Measurements from ENCODE around the gene SLC44A2.
"Not testable (repeated sequence)": the region's sequence is repeated elsewhere in the genome, so short reads cannot be mapped to it uniquely, and the experiment has no call there.

Gene SLC44A2

DNA sequence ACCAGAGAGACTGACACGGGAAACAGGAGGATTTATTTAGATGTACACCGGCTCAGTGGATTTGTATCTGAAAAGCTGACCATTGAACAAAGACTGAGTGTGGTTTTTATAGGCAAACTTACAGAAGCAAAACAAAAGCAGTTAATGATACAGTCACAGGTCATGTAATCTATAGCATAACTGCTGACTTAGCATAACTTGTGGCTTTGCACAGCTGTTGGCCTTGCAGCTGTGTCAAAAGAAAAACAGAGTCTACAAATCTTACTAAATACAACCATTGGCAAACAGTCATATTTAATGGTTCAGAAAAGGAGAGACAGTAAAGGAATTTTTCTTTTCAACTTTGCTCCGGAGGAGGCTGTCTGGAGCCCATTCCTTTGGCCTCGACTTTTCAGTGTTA lies 26.5 kb downstream of the SLC44A2 start:
- no peak for DNase-seq (ENCODE audit: low spot score)

DNA sequence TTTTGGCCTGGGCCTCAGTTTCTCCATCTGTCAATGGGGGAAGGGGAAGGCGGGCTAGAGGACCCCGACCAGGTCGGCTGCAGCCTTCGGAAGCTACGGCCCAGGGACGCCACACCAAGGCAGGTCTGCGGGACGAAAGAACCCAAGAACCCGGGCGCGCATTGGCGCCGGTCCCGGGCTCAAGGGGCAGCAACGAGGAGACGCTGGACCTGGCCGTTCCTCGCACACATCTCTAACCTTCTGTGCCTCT lies 28.1 kb downstream of the SLC44A2 start:
- DNase-seq (ENCODE audit: low spot score), result no peak

DNA sequence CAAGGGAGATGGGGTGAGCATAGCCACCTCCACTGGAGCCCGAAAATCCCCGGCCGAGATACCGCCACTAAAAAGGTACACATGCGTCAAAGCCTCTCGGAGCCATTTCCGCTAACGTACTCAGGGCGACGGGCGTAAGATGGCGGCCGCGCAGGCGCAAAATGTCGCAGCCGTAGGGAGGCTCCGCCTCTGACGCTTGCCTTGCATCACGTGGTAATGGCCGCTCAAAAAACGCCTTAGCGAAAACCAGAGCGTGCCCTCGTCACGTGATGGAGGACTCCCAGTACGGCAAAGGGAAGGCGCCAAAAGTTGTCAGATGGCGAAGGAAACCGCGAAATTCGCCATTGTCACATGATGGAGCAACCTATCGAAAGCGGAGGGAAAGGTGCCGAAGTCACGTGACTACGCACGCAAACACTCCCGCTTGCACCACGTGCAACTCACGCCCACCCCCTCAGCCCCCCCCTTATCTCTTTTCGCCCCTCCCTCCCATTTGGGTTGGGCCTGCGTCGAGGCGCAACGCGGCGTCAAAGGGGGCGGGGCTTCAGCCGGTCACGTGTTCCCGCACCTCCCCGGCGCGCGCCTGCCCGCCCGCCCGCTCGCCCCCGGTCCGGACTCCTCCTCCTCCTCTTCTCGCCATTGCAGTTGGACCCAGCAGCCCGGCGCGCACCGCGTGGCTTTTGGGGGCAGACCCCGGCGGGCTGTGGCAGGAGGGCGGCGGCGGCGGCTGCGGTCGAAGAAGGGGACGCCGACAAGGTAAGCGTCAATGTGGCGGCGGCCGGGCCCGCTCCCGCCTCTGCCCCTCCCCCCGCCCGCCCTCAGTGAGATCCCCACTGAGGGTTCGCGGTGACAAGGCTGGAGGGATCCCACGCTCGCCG lies 28.6 kb downstream of the SLC44A2 start, which contains the start of gene ILF3:
TSS of gene ILF3 (plus strand) at position 615 of the 878 bp plus-strand sequence. CDS start 16,260 bp downstream, outside the sequence.
- peak; percentile 100 for DNase-seq (ENCODE audit: low spot score)

DNA sequence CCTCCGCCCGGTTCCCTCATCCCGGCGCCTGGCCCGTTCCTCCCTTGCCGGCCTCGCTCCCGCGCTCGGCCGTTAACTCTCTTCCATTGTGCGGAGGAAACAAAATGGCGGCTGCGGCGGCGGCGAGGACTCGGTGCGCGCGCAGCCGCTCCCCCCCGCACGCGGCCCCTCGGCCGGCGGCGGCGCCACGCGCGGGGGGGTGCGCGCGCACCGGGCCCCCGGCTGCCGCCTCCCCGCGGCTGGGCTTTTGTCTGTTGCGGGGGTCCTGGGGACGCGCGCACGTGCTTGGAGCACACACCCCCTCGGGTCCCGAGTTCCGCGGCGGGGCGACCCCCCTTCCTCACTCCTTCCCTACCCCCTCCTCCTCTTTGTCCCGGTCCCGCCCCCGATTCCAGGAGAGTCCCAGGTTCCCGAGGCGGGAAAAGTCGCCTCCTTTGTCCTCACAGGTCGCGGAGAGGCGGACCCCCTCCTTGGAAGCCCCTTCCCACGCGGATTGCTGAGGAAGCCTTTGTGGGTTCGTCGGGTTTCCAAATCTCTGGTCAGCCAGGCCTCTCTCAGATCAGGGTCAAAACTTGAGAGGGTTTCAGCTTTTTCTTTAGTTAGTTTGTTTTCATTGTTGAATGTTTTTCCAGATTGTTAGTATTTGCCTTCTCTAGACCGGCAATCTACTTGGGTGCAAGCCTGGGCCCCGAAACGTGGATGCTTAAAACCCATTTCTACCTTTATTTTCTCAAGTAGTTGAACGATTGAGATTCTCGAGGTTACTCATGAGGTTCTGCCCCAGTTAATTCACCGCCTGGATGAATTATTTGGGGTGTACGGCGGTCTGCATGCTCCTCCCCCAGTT lies 29.5 kb downstream of the SLC44A2 start:
- peak; percentile 51 for DNase-seq (ENCODE audit: low spot score)

DNA sequence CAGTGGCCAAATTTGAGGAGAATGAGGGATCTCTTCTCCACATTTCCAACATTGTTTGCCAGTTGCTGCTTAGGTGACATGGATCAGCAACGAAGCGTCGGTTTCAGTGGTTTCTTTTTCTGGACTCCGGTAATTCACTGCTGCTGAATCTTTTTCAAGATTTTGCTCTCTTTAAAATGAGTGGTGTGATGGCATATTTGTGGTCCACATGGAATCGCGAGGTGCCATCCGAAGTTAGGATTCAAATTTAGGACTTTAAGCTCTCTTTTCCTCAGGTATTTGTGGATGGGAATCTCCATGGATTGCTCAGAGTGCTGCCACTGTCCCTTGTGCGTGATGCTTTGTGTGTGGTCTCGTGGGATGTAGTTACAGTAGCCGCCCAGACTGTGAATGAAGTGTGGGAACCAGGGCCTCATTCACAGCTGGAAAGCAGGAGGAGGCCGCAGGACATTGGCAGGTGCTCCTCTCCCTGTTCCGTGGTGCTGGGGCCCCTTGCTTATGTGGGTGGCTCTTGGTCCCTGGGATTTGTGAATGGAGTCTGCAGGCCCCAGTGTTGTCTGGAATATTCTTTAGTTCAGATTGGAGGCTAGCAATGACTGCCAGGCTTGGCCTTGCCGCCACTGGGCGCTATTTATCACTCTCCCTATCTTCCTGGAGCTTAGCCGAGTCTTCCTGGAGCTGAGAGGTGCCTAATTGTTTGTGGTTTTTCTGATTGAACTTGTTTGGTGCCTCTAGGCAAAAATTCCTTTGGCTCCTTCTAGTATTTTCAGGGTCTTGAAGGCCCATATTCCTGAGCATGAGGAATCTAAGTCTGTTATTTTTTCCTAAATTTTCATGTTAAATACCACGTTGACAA lies 30.3 kb downstream of the SLC44A2 start:
- DNase-seq (ENCODE audit: low spot score), result no peak

DNA sequence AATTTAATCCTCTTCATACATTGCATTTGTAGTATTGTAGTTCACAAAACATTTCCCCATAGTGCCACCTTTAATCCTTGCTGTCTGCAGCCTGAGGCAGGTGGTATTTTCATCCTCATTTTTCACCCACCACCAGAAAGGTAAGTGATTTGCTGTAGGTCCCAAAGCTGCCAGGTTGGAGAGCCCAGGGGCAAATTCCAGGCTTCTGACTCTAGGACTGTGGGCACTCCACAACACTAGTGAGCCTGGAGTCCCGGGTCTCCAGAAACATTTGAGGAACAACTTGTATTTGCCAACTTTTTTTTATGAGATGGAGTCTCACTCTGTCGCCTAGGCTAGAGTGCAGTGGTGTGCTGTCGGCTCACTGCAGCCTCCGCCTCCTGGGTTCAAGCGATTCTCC lies 35.0 kb downstream of the SLC44A2 start:
- no peak for DNase-seq (ENCODE audit: low spot score)

DNA sequence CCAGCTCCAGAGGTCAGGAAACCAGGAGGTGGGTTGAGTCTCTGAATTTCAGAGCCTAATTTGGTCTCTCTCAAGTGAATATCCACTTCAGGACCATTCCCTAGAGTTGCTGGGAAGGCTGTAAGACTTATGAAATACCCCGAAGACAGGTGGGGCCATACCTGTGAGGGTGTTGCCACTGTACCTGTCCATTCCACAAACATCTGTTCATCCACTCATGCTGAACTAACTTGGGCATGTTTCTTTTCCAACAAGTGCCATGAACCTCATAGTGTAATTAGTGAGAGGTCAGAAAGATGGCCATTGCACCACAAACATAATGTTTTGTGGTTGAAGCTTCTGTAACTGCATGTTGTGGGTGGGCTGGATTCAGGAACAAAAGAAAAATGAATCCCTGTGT lies 36.6 kb downstream of the SLC44A2 start:
- no peak for DNase-seq (ENCODE audit: low spot score)

DNA sequence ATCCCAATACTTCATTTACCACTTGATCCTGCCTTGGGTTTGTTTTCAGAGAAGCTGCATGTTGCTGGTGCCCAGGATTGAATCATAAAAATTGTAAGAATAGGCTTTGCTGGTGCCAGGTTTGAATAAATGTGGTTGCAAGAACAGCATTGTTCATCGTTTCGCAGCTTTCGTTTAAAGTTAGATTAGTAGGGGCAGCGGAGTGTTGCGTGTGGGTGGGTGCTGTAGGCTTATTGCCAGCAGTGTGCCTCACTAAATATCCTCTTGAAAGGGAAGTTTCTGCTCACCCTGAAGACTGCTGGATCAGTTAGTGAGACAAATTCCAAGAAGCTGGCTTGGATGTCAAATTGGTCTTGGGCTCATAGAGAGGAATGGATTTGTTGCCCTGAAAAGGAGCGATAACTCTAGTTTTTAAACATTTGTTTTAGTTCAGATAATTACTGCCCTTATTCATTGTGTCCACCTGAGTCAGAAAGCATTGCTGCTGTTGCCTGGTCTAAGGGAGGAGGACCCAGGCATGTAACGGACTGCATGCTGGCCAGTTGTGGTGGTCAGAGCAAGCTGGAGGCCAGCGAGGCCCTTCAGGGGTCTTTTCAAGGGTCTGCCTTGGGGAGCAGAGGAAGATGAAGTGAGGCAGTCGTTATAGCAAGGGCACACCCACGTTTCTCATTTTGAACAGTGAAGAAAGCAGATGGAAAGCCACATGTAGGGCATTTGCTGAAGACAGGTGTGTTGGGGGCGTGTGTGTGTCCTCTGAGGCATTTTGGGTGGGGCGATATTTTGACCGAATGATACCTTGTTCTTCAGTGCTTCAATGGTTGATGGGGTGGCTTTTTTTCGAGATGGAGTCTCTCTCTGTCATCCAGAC lies 37.3 kb downstream of the SLC44A2 start:
- DNase-seq (ENCODE audit: low spot score), result no peak

DNA sequence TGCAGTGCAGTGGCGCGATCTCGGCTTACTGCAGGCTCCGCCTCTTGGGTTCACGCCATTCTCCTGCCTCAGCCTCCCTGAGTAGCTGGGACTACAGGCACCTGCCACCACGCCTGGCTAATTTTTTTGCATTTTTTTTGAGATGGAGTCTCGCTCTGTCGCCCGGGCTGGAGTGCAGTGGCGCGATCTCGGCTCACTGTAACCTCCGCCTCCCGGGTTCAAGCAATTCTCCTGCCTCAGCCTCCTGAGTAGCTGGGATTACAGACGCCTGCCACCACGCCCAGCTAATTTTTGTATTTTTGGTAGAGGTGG lies 37.9 kb downstream of the SLC44A2 start:
- DNase-seq (ENCODE audit: low spot score), result not testable (repeated sequence)

DNA sequence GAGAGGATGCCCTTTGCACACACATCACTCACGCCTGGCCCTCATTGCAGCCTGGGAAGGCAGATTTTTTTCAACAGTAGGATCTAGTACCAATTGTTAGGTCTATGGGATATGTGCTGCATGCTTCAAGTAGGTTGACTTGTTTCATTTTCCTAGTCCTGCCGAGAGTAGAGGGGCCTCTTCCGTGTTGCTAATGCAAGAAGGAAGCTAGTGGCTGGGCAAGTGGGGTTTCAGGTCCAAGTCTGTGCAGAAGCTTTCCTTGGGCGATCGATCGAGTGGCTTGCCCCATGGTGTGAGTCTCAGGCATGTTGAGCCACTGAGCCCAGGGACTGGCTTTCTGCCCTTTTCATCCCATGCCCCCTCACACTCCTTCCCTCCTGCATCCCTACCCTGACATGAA lies 42.5 kb downstream of the SLC44A2 start:
- DNase-seq (ENCODE audit: low spot score), result no peak

DNA sequence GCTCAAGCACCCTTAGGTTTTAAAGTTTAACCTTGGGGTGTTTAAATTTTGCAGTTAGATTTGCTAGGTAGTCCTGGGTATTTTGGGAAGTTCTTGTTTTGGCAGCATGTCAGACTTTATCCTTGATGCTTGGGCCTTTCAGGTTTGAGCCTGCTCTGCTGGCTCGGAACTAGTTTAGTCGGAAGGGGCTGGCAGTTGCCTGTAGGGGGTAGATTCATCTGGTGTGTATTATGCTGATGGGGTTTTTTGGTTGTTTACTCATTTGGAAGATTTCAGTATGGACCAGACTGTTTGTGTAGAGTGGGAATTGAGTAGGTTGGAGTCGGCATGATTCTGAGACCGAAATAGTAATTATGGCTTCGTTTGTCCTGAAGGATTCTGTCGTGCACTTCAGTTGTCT lies 43.9 kb downstream of the SLC44A2 start:
- DNase-seq (ENCODE audit: low spot score), result no peak

DNA sequence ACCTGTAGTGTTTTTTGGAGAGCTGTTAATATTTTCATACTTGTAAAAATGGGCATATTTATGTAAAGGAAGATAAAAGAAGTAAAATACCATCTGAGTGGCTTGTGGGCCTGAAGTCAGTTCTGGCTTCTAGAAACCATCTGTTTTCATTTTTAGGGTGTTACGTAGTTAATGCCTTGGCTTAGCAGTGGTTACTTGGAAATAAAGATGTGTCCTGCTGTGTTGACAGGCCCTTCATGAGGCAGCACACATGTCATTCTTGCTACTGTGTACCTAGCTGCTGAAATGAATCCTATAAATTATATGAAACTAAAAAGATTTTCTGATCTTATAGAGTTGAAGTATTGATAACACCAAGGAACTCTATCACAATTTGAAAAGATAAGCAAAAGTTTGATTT lies 44.8 kb downstream of the SLC44A2 start:
- DNase-seq (ENCODE audit: low spot score), result no peak

DNA sequence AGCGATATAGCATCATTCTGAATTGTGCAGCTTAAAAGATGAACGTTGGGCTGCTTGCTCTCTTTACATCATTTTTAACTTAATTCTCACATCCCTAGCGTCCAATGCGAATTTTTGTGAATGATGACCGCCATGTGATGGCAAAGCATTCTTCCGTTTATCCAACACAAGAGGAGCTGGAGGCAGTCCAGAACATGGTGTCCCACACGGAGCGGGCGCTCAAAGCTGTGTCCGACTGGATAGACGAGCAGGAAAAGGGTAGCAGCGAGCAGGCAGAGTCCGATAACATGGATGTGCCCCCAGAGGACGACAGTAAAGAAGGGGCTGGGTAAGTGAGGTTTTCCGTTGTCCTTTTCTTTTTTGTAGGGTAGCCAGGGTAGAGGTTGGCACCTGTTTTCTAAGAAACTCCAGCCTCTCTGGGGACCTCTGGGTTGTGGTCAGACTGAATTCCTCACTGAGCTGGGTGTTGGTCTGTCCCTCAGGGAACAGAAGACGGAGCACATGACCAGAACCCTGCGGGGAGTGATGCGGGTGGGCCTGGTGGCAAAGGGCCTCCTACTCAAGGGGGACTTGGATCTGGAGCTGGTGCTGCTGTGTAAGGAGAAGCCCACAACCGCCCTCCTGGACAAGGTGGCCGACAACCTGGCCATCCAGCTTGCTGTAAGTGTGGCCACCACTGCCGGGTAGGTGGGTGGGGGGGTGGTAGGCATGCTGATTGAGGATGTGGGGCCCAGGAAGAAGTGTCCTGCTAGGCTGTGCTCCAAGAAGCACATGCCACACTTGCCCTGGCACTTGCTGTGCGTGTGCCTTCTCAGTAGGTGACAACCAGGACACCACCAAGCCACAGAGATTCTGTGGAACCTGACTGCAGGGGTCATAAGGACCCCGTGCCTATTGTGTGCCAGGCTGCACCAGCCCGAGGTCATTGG lies 45.8 kb downstream of the SLC44A2 start:
- no peak for DNase-seq (ENCODE audit: low spot score)

DNA sequence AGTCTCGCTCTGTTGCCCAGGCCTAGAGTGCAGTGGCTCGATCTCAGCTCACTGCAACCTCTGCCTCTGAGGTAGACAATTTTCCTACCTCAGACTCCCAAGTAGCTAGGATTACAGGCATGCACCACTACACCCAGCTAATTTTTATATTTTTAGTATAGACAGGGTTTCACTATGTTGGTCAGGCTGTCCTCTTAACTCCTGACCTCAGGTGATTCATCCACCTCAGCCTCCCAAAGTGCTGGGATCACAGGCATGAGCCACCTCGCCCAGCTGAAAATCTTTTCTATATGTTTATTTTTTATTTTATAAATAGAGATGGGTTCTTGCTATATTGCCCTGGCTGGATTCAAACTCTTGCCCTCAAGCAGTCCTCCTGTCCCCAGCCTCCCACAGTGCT lies 46.6 kb downstream of the SLC44A2 start:
- DNase-seq (ENCODE audit: low spot score), result not testable (repeated sequence)

DNA sequence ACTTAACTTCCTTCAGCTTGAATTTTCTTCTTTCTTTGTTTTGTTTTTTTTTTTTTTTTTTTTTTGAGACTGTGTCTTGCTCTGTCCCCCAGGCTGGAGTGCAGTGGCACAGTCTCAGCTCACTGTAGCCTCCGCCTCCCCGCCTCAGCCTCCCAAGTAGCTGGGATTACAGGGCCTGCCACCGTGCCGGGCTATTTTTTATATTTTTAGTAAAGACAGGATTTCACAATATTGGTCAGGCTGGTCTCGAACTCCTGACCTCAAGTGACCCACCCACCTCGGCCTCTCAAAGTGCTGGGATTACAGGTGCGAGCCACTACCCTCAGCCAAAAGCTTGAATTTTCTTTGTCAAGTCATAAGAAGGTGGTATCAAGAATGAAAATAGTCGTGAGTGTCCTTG lies 49.9 kb downstream of the SLC44A2 start:
- not testable (repeated sequence) for DNase-seq (ENCODE audit: low spot score)

DNA sequence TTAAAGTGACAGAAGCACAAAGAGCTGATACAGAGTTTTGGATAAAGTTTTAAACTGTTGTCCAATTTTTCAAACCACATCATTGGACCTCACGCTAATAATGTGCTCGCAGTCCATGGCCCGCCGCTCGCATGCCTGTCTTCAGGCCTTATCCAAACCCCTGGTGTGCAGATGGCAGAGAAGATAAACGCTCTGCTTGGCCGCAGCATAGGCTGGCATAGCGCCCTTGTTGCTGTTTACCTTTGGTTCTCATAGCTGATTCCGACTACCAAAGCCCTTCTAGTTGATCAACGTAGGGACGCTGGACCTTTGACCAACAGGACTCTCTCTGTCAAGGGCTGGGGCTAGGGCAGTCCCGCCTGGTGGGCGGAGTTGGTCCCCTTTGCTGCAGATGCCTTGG lies 52.4 kb downstream of the SLC44A2 start:
- DNase-seq (ENCODE audit: low spot score), result no peak

DNA sequence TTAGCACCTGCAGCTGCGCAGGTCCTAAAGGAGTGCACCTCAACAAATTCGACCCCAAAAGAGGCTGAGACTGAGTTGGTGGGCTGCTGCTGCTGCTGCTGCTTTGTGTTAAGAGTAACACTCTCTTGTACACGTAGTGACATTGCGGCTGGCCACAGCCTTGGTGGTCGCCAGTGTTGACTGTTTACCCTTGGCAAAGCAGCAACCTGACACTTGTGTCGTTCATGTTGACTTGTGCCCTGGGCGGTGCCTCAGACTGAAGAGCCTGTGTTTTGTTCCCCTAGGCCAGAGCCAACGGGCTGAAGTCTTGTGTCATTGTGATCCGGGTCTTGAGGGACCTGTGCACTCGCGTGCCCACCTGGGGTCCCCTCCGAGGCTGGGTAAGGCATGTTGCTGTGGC lies 53.5 kb downstream of the SLC44A2 start:
- DNase-seq (ENCODE audit: low spot score), result no peak

DNA sequence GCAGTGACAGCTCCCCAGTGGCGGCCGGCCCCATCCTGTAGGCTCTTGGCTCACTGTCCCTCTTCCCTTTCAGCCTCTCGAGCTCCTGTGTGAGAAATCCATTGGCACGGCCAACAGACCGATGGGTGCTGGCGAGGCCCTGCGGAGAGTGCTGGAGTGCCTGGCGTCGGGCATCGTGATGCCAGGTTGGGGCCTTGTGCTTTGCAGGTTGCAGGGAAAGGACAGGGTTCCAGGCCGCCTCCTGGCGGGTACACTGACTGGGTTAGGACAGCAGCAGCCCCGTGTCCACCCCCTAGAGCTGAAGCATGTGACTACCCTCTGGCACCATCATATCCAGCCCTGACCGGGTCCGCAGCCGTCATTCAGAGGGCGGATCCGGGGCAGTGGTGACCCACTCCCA lies 54.4 kb downstream of the SLC44A2 start:
- no peak for DNase-seq (ENCODE audit: low spot score)

DNA sequence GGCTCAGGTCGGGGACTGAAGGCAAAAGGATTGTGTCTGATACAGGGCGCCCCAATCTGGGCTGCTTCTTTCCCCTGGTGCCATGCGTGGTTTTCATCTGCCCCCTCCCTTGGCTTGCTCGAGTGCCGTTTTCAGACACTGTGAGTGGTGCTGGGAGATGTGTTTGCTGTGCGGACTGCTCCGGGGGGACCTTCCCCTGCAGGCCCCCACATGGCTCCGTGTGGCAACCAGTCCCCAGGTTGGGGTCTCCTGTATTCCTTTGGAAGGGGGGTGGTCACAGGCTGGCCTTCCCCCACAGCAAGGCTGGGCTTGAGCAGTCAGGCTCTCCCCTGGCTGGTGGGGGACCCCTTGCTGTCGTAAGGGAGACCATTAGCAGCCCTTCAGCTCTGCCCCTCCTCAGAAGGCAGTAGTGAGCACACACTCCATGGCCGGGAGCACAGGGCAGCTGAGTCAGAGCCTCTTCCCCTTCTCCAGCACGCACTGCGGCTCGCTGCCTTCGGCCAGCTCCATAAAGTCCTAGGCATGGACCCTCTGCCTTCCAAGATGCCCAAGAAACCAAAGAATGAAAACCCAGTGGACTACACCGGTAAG lies 55.3 kb downstream of the SLC44A2 start:
- DNase-seq (ENCODE audit: low spot score), result no peak

DNA sequence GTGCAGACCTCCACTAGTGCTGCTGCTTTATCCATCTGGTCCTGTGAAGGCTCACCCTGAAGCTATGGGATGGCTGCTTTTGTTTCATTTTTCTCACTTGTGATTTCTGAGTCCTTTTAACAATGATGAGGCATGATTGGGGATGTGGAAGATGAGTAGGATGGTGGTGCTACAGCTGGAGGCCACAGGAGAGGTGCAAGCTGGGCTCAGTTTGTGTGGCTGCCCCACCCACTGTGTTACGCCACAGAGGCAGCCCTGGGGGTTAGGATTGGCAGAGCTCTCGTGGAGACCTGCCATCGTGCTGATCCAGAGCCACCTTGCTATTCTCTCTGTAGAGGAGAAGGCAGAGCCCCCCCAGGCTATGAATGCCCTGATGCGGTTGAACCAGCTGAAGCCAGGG lies 56.3 kb downstream of the SLC44A2 start:
- DNase-seq (ENCODE audit: low spot score), result no peak
